Gastroesophageal sphincter (tissue), 4 donors: ENCODE data around the gene ZC3H10. TPM values are rescaled to one million over a fixed set of nuclear protein-coding genes. Genes with fewer than 3 reads are reported as not detected.
"Not testable (repeated sequence)": the region's sequence is repeated elsewhere in the genome, so short reads cannot be mapped to it uniquely, and the experiment has no call there.

Source experiments
- ATAC-seq: fragments of 150-250 bp; one replicate; pipeline ENCODE4 v1.9.1; 2016; ENCODE audit warnings: mild to moderate bottlenecking, moderate library complexity
- H3K27ac ChIP-seq, 4 donors: fragments of 200-600 bp; sonication (generic) in 3 of 4; 1 replicate in 3 of 4; 2 replicates in 1 of 4; pipeline ENCODE4 v1.5.1; 2016 to 2019
- H3K27me3 ChIP-seq: fragments of 200-600 bp; sonication (generic); one replicate; pipeline ENCODE4 v1.5.1; 2019
- H3K36me3 ChIP-seq, 2 donors: fragments of 200-600 bp; sonication (generic); one replicate each; pipeline ENCODE4 v1.5.1; 2019; ENCODE audit warnings: control low read depth in 1 of 2
- H3K4me1 ChIP-seq, 3 donors: fragments of 200-600 bp; sonication (generic); 1 replicate in 2 of 3; 2 replicates in 1 of 3; pipeline ENCODE4 v1.5.1; 2016 to 2019; ENCODE audit warnings: control low read depth in 2 of 3
- H3K4me3 ChIP-seq, 2 donors: fragments of 200-600 bp; sonication (generic); one replicate each; pipeline ENCODE4 v1.5.1; 2019; ENCODE audit warnings: mild to moderate bottlenecking in 1 of 2, moderate library complexity in 1 of 2
- H3K9me3 ChIP-seq, 3 donors: fragments of 200-600 bp; sonication (generic); one replicate each; pipeline ENCODE4 v1.5.1; 2017 to 2019; ENCODE audit warnings: control low read depth in 2 of 3
- EP300 ChIP-seq: sonication (generic); formaldehyde crosslinking; IDR thresholded peaks from one replicate; pipeline ENCODE4 v1.6.1; 2017; ENCODE audit warnings: antibody characterized with exemption, mild to moderate bottlenecking
- POLR2A ChIP-seq, 2 donors: fragments of 450-650 bp; IDR thresholded peaks; one replicate each; pipeline ENCODE4 v1.6.1; 2017; ENCODE audit warnings: antibody characterized with exemption in 2 of 2, mild to moderate bottlenecking in 2 of 2, moderate library complexity in 1 of 2
- POLR2AphosphoS5 ChIP-seq: sonication (generic); formaldehyde crosslinking; IDR thresholded peaks from one replicate; pipeline ENCODE4 v1.6.1; 2017; ENCODE audit warnings: antibody characterized with exemption
- WGBS, 2 donors: methylation state at CpG; one replicate each; pipeline ENCODE4 v1.1.5; 2018; ENCODE audit warnings: low coverage in 1 of 2; 5-methylcytosine and 5-hydroxymethylcytosine counted together
- total RNA-seq, 4 donors: library from RNA; depleted of rRNA; stranded (reverse); fragments of >200 nt; gene quantifications; one replicate each; pipeline ENCODE4 v1.1.0, GENCODE V29; 2016
- TF ChIP-seq, protein P1 (sequence below), 4 experiments: fragments of 200-600 bp in 2 of 4; fragments of 450-650 bp in 2 of 4; sonication (generic) in 1 of 4; IDR thresholded peaks; one replicate each; pipeline ENCODE4 v1.5.1; 2017 to 2019; ENCODE audit warnings: antibody characterized with exemption in 4 of 4, mild to moderate bottlenecking in 2 of 4, moderate library complexity in 2 of 4

The ZC3H10 gene, protein sequence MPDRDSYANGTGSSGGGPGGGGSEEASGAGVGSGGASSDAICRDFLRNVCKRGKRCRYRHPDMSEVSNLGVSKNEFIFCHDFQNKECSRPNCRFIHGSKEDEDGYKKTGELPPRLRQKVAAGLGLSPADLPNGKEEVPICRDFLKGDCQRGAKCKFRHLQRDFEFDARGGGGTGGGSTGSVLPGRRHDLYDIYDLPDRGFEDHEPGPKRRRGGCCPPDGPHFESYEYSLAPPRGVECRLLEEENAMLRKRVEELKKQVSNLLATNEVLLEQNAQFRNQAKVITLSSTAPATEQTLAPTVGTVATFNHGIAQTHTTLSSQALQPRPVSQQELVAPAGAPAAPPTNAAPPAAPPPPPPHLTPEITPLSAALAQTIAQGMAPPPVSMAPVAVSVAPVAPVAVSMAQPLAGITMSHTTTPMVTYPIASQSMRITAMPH
- total RNA-seq: 1 to 10 TPM; 5.0 to 7.4 (median 5.8) TPM

DNA sequence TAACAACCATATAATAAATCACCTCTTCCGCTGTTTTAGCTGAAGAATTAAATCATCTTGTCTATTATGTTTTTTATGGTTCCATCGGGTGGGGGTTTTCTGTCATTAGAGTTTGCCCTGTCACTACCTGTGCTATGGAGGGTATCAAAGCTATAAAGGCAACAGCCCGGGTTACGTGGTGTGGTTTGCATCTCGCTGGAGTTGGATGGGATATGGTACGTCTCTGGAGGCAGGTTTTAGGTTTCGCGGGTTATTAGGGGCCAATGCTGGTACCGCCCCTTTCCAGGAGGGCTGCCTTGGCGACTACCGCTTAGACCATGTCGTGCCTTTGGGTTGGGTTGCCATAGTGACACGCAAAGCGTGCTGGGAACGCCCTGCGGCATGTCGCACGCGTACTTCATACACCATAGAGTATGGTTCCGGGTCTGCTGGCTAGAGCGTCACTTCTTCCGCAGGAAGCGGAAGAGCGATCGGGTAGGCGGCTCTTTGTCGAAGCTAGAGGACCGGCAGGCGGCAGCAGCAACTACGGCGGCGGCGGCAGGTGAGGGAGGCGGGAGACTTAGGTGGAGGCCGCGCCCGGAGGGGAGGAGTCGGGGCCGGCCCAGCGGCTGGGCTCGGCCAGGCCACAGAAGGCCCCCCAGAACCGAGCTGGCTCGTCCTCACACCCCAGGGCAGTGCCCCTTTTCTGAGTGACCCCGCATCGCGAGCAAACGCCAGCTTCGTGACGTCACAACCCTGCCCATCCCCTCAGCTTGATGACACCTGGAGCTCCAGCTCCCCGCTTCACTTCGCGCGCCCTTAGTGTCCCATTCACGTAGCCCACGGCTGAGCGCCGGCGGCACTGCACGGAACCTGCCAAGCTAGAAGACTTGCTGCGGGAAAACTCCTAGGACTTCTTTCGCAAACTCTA lies at the start of gene ZC3H10:
Gene ZC3H10 (plus strand): TSS at position 489 of the 910 bp plus-strand sequence. CDS start 2,297 bp downstream, outside the sequence.
- peak within 1 kb of the TSS; percentile 89 to 99 (median 96) for H3K27ac ChIP-seq
- H3K4me3 ChIP-seq: peak within 1 kb of the TSS; percentile 81 to 100
- H3K27me3 ChIP-seq: no peaks in the 10 kb centered on the region
- 2 to 33% methylated on average over 1 to 13 of the region's 61 CpGs for WGBS, 2 donors
- TF ChIP-seq, protein P1, sequence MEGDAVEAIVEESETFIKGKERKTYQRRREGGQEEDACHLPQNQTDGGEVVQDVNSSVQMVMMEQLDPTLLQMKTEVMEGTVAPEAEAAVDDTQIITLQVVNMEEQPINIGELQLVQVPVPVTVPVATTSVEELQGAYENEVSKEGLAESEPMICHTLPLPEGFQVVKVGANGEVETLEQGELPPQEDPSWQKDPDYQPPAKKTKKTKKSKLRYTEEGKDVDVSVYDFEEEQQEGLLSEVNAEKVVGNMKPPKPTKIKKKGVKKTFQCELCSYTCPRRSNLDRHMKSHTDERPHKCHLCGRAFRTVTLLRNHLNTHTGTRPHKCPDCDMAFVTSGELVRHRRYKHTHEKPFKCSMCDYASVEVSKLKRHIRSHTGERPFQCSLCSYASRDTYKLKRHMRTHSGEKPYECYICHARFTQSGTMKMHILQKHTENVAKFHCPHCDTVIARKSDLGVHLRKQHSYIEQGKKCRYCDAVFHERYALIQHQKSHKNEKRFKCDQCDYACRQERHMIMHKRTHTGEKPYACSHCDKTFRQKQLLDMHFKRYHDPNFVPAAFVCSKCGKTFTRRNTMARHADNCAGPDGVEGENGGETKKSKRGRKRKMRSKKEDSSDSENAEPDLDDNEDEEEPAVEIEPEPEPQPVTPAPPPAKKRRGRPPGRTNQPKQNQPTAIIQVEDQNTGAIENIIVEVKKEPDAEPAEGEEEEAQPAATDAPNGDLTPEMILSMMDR (IDR thresholded peaks at IDR 0.05): peak in 3 of 4 experiments; percentile 63 to 74 (median 68)
- TF ChIP-seq POLR2A (IDR thresholded peaks at IDR 0.05): peak; percentile 89 to 91
- TF ChIP-seq EP300: no peak
- peak; percentile 92 for TF ChIP-seq POLR2AphosphoS5
- H3K36me3 ChIP-seq: peaks cover 3 to 32% of the 10 kb centered on the region in 2 donors
- H3K4me1 ChIP-seq: peaks cover 11 to 58% (median 22%) of the 10 kb centered on the region in 3 donors
- ATAC-seq: peak; percentile 91
- H3K9me3 ChIP-seq: no peaks in the 10 kb centered on the region

DNA sequence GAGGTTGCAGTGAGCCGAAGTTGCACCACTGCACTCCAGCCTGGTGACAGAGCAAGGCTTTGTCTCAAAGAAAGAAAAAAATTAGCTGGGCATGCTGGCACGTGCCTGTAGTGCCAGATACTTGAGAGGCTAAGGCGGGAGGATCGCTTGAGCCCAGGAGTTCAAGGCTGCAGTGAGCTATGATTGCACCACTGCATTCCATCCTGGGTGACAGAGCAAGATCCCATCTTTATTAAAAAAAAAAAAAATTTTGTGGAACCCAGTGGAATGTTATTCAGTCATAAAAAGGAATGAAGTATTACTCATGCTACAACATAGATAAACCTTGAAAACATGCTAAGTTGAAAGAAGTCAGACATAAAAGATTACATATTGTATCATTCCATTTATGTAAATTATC lies 46.4 kb upstream of the ZC3H10 start:
- 61 to 79% methylated on average over 3 to 4 of the region's 4 CpGs for WGBS, 2 donors
- TF ChIP-seq EP300 (no peak), POLR2AphosphoS5 (no peak), POLR2A (IDR thresholded peaks at IDR 0.05) (no peak)
- TF ChIP-seq, protein P1 (IDR thresholded peaks at IDR 0.05): no peak
- Histone ChIP-seq H3K4me3 (no peak overlapping the region), H3K27me3 (peaks cover 3% of the 10 kb centered on the region), H3K4me1 (no peaks in the 10 kb centered on the region), H3K9me3 (no peaks in the 10 kb centered on the region), H3K27ac (no peak overlapping the region), H3K36me3 (no peaks in the 10 kb centered on the region)
- ATAC-seq: no peak

DNA sequence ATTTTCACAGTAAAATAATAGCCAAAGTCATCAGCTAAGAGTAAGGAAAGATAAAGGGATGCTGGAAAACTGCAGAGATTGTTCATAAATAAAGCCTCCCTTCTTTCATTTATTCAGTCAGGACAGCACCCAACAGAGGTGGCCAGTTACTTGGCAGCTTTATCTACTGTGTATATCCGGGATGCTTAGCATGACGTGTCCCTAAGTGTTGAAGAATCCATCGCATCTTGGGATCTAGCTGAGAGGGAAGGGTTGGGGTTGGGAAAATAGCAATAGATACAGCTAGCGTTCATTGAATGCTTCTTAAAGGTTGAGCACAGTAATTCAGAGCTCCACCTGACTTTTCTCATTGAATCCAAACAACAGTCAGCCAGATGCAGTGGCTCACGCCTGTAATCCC lies 43.7 kb upstream of the ZC3H10 start:
- 62 to 64% methylated on average over 3 of the region's 5 CpGs for WGBS, 2 donors
- Histone ChIP-seq H3K4me3 (no peak overlapping the region), H3K4me1 (peaks cover 0 to 8% (median 0%) of the 10 kb centered on the region in 3 donors), H3K27me3 (peaks cover 3% of the 10 kb centered on the region), H3K36me3 (no peaks in the 10 kb centered on the region), H3K27ac (no peak overlapping the region), H3K9me3 (no peaks in the 10 kb centered on the region)
- no peak for TF ChIP-seq POLR2A (IDR thresholded peaks at IDR 0.05)
- no peak for TF ChIP-seq EP300
- TF ChIP-seq, protein P1 (IDR thresholded peaks at IDR 0.05): no peak
- no peak for TF ChIP-seq POLR2AphosphoS5
- ATAC-seq: no peak

DNA sequence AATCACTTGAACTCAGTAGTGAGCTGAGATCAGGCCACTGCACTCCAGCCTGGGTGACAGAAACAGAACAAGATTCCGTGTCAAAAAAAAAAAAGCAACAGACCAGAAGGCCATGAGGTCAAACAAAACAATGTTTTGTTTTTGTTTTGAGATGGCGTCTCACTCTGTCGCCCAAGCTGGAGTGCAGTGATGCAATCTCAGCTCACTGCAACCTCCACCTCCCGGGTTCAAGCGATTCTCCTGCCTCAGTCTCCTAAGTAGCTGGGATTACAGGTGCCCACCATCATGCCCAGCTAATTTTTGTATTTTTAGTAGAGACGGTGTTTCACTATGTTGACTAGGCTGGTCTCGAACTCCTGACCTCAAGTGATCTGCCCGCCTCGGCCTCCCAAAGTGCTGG lies 40.1 kb upstream of the ZC3H10 start:
- 68 to 89% methylated on average over 5 of the region's 9 CpGs for WGBS, 2 donors
- peaks cover 22% of the 10 kb centered on the region for H3K27me3 ChIP-seq
- not testable (repeated sequence) for H3K4me3 ChIP-seq, H3K36me3 ChIP-seq, H3K9me3 ChIP-seq, ATAC-seq, H3K27ac ChIP-seq
- H3K4me1 ChIP-seq: peaks cover 0 to 22% (median 6%) of the 10 kb centered on the region in 3 donors

DNA sequence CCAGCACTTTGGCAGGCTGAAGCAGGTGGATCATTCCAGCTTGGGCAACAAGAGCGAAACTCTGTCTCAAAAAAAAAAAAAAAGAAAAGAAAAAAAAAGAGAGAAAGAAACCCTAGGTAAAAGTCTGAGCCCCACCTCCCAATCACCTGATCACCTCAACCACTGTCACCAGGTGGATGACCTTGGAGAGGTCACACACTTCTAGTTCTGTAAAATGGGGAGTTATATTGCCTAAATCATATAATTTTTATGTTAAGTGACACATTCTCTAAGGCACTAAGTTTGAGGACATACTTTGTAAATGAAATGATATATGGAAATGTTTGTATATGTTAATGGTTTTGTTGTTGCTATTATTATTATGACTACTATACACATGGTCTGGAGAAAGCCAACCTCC lies 39.6 kb upstream of the ZC3H10 start:
- no peak for TF ChIP-seq POLR2AphosphoS5
- TF ChIP-seq, protein P1 (IDR thresholded peaks at IDR 0.05): no peak
- no peak for TF ChIP-seq POLR2A (IDR thresholded peaks at IDR 0.05)
- no peak for TF ChIP-seq EP300
- peak overlapping the region in 2 of 4 donors; percentile 76 to 77 for H3K27ac ChIP-seq
- no peak overlapping the region for H3K4me3 ChIP-seq
- WGBS, 2 donors: no CpG with 5 or more reads among the region's 1 CpG
- no peaks in the 10 kb centered on the region for H3K36me3 ChIP-seq
- H3K9me3 ChIP-seq: no peaks in the 10 kb centered on the region
- no peak for ATAC-seq
- peaks cover 0 to 22% (median 6%) of the 10 kb centered on the region in 3 donors for H3K4me1 ChIP-seq
- peaks cover 22% of the 10 kb centered on the region for H3K27me3 ChIP-seq
